Measurements from ENCODE around the gene PSPC1. TPM values are rescaled to one million over a fixed set of nuclear protein-coding genes. Genes with fewer than 3 reads are reported as not detected.
"Not testable (repeated sequence)": the region's sequence is repeated elsewhere in the genome, so short reads cannot be mapped to it uniquely, and the experiment has no call there.

Gene PSPC1
- total and polyA plus RNA-seq, 2 of the 13 experiments (the other 11 are each of a cell fraction or from before 2014, with no cell fraction given), result 33.5 to 94.0 TPM

GRCh38 chr13:19713186-19713965, 69.4 kb downstream of the PSPC1 start:
- intact Hi-C loops (cut with micrococcal nuclease; ENCODE audit: unreplicated experiment), result no loop called here

GRCh38 chr13:19709782-19710181, 73.0 kb downstream of the PSPC1 start:
- DNase-seq (ENCODE audit: low spot score); BruUV-seq (replicated peaks); H3K9me3 ChIP-seq (ENCODE audit: low read length); POLR2A ChIA-PET; H3K4me1 ChIP-seq (ENCODE audit: insufficient read depth, low read length); FAIRE-seq; ATAC-seq; H3K27me3 ChIP-seq (ENCODE audit: control insufficient read depth in 1 of 2, insufficient read depth in 2 of 2, low read length in 2 of 2); CTCF ChIA-PET (ENCODE audit: low intra/inter-chr PET ratio, low total read pairs); H3K79me2 ChIP-seq (ENCODE audit: insufficient read depth, low read length); H3K4me2 ChIP-seq (ENCODE audit: low read depth, low read length); H4K20me1 ChIP-seq (ENCODE audit: insufficient read depth, low read length); H3K4me3 ChIP-seq (replicated peaks in 1 of 3; ENCODE audit: insufficient read depth in 1 of 3, low read depth in 2 of 3, low read length in 3 of 3); H3K27ac ChIP-seq (ENCODE audit: extremely low read length, insufficient read depth, low read length); intact Hi-C loops (cut with micrococcal nuclease; ENCODE audit: unreplicated experiment); H3K9ac ChIP-seq (ENCODE audit: insufficient read depth, low read depth, low read length); H2AFZ ChIP-seq (ENCODE audit: low read length); in situ Hi-C loops (cut with HindIII; ENCODE audit: extremely low pct_ligation_motif_present, low pct_unique_long_range_greater_than_20kb): not testable (repeated sequence)
- H3K36me3 ChIP-seq (replicated peaks in 1 of 2; ENCODE audit: control insufficient read depth in 1 of 2, insufficient read depth in 2 of 2, low read length in 2 of 2), result peaks cover 0 to 14% of the 10 kb centered on the region in 2 experiments; a peak in 3 of 5 replicates

More at GRCh38 chr13:19713186-19713965, 69.4 kb downstream of the PSPC1 start:
- Histone ChIP-seq H3K9ac (ENCODE audit: insufficient read depth, low read depth, low read length) (no peak overlapping the region), H2AFZ (ENCODE audit: low read length) (no peak overlapping the region), H3K27ac (ENCODE audit: extremely low read length, insufficient read depth, low read length) (no peak overlapping the region), H3K36me3 (replicated peaks in 1 of 2; ENCODE audit: control insufficient read depth in 1 of 2, insufficient read depth in 2 of 2, low read length in 2 of 2) (peaks cover 0 to 25% of the 10 kb centered on the region in 2 experiments; a peak in 4 of 5 replicates), H4K20me1 (ENCODE audit: insufficient read depth, low read length) (no peaks in the 10 kb centered on the region), H3K79me2 (ENCODE audit: insufficient read depth, low read length) (peaks cover 2% of the 10 kb centered on the region), H3K4me3 (replicated peaks in 1 of 3; ENCODE audit: insufficient read depth in 1 of 3, low read depth in 2 of 3, low read length in 3 of 3) (no peak overlapping the region), H3K9me3 (ENCODE audit: low read length) (no peaks in the 10 kb centered on the region), H3K4me1 (ENCODE audit: insufficient read depth, low read length) (no peaks in the 10 kb centered on the region), H3K4me2 (ENCODE audit: low read depth, low read length) (no peak overlapping the region), H3K27me3 (ENCODE audit: control insufficient read depth in 1 of 2, insufficient read depth in 2 of 2, low read length in 2 of 2) (no peaks in the 10 kb centered on the region)
- FAIRE-seq (no peak), DNase-seq (ENCODE audit: low spot score) (no peak), ATAC-seq (no peak)
- WGBS (ENCODE audit: low lambda C conversion rate), result 75% methylated on average over 10 of the region's 10 CpGs
- in situ Hi-C loops (cut with HindIII; ENCODE audit: extremely low pct_ligation_motif_present, low pct_unique_long_range_greater_than_20kb), result no loop called here
- no peak for TF ChIP-seq THAP11 (CRISPR knock-in tag; IDR thresholded peaks at IDR 0.05)
- no peak for TF ChIP-seq PHB2 (IDR thresholded peaks at IDR 0.05; ENCODE audit: partially characterized antibody)
- TF ChIP-seq RCOR2 (CRISPR knock-in tag; IDR thresholded peaks at IDR 0.05), result no peak
- TF ChIP-seq ZNF878 (CRISPR knock-in tag; IDR thresholded peaks at IDR 0.05), result no peak
- no peak for TF ChIP-seq ZNF558 (CRISPR knock-in tag; IDR thresholded peaks at IDR 0.05; ENCODE audit: borderline replicate concordance)
- no peak for TF ChIP-seq NRL (CRISPR knock-in tag; IDR thresholded peaks at IDR 0.05; ENCODE audit: borderline replicate concordance)
- no peak for TF ChIP-seq HNRNPH1 (optimal IDR thresholded peaks at IDR 0.05; ENCODE audit: low read depth, low read length)
- BruUV-seq (replicated peaks), result no TSS peak
- ChIA-PET CTCF (ENCODE audit: low intra/inter-chr PET ratio, low total read pairs) (no interaction called here), POLR2A (no interaction called here)

GRCh38 chr13:19709039-19709438, 73.7 kb downstream of the PSPC1 start:
- H3K4me3 ChIP-seq (replicated peaks in 1 of 3; ENCODE audit: insufficient read depth in 1 of 3, low read depth in 2 of 3, low read length in 3 of 3); H3K4me2 ChIP-seq (ENCODE audit: low read depth, low read length); H3K4me1 ChIP-seq (ENCODE audit: insufficient read depth, low read length); DNase-seq (ENCODE audit: low spot score); H3K36me3 ChIP-seq (replicated peaks in 1 of 2; ENCODE audit: control insufficient read depth in 1 of 2, insufficient read depth in 2 of 2, low read length in 2 of 2); BruUV-seq (replicated peaks); FAIRE-seq; POLR2A ChIA-PET; in situ Hi-C loops (cut with HindIII; ENCODE audit: extremely low pct_ligation_motif_present, low pct_unique_long_range_greater_than_20kb); H3K27me3 ChIP-seq (ENCODE audit: control insufficient read depth in 1 of 2, insufficient read depth in 2 of 2, low read length in 2 of 2); H3K27ac ChIP-seq (ENCODE audit: extremely low read length, insufficient read depth, low read length); ATAC-seq; intact Hi-C loops (cut with micrococcal nuclease; ENCODE audit: unreplicated experiment); H4K20me1 ChIP-seq (ENCODE audit: insufficient read depth, low read length); H3K79me2 ChIP-seq (ENCODE audit: insufficient read depth, low read length); H3K9me3 ChIP-seq (ENCODE audit: low read length); H3K9ac ChIP-seq (ENCODE audit: insufficient read depth, low read depth, low read length); H2AFZ ChIP-seq (ENCODE audit: low read length); CTCF ChIA-PET (ENCODE audit: low intra/inter-chr PET ratio, low total read pairs): not testable (repeated sequence)
- 84% methylated on average over 1 of the region's 1 CpG for WGBS (ENCODE audit: low lambda C conversion rate)
